GM12878 (cell line): ENCODE measurements around the gene DNTT. TPM values are rescaled to one million over a fixed set of nuclear protein-coding genes. Genes with fewer than 3 reads are reported as not detected.

Source experiments
- BCL3 ChIP-seq: IDR thresholded peaks from 2 replicates; pipeline ENCODE4 v1.6.1; 2011; ENCODE audit warnings: borderline replicate concordance, low read depth, mild to moderate bottlenecking, moderate library complexity, low read length; ENCODE audit not compliant: insufficient read depth, poor library complexity, severe bottlenecking
- BHLHE40 ChIP-seq, 2 experiments: fragments of 450-650 bp in 1 of 2; IDR thresholded peaks; 2 replicates each; pipeline ENCODE4 v1.6.1; 2011 to 2017; ENCODE audit warnings: low read depth in 2 of 2, borderline replicate concordance in 1 of 2, improper control_type of control experiment in 1 of 2, low read length in 1 of 2, mild to moderate bottlenecking in 1 of 2
- BRCA1 ChIP-seq: IDR thresholded peaks from 2 replicates; pipeline ENCODE4 v1.6.1; 2011; ENCODE audit warnings: low read depth, low read length, improper control_type of control experiment
- CBFB ChIP-seq: IDR thresholded peaks from 2 replicates; pipeline ENCODE4 v1.6.1; 2016; ENCODE audit warnings: antibody characterized with exemption, low read depth
- CEBPB ChIP-seq, 2 experiments: fragments of 150-350 bp in 1 of 2; IDR thresholded peaks; 2 replicates each; pipeline ENCODE4 v1.6.1; 2012 to 2014; ENCODE audit warnings: low read depth in 2 of 2, low read length in 2 of 2, borderline replicate concordance in 1 of 2, inconsistent platforms in 1 of 2
- CHD4 ChIP-seq: fragments of 200-600 bp; sonication (generic); IDR thresholded peaks from 2 replicates; pipeline ENCODE4 v1.6.1; 2016; ENCODE audit warnings: mild to moderate bottlenecking
- E2F8 ChIP-seq: fragments of 450-650 bp; IDR thresholded peaks from 2 replicates; pipeline ENCODE4 v1.6.1; 2018; ENCODE audit warnings: mild to moderate bottlenecking, low read depth, moderate library complexity; ENCODE audit not compliant: partially characterized antibody
- EED ChIP-seq: sonication (generic); IDR thresholded peaks from 2 replicates; pipeline ENCODE4 v1.6.1; 2016; ENCODE audit warnings: antibody characterized with exemption, low read depth
- ESRRA ChIP-seq: IDR thresholded peaks from 2 replicates; pipeline ENCODE4 v1.6.1; 2012; ENCODE audit warnings: mild to moderate bottlenecking, low read length, improper control_type of control experiment
- FOS ChIP-seq: IDR thresholded peaks from 3 replicates; pipeline ENCODE4 v1.6.1; 2011; ENCODE audit warnings: borderline replicate concordance; ENCODE audit not compliant: insufficient read length; ENCODE audit errors: extremely low read depth
- GATAD2B ChIP-seq: fragments of 450-650 bp; conservative IDR thresholded peaks from 2 replicates; pipeline ENCODE4 v1.6.1; 2017; ENCODE audit warnings: low read depth, mild to moderate bottlenecking, moderate library complexity
- HDAC2 ChIP-seq: fragments of 200-600 bp; sonication (generic); IDR thresholded peaks from 2 replicates; pipeline ENCODE4 v1.6.1; 2017
- HDGF ChIP-seq: fragments of 450-650 bp; IDR thresholded peaks from 2 replicates; pipeline ENCODE4 v1.6.1; 2016; ENCODE audit warnings: antibody characterized with exemption
- MXI1 ChIP-seq: fragments of 150-350 bp; IDR thresholded peaks from 2 replicates; pipeline ENCODE4 v1.6.1; 2011; ENCODE audit warnings: low read depth, mild to moderate bottlenecking, inconsistent platforms, low read length, improper control_type of control experiment
- POLR2AphosphoS5 ChIP-seq: IDR thresholded peaks from 2 replicates; pipeline ENCODE4 v1.6.1; 2011; ENCODE audit warnings: mild to moderate bottlenecking, low read length, inconsistent platforms
- RAD21 ChIP-seq: IDR thresholded peaks from 2 replicates; pipeline ENCODE4 v1.6.1; 2011; ENCODE audit warnings: mild to moderate bottlenecking, low read depth, low read length, moderate library complexity; ENCODE audit not compliant: insufficient read depth
- REST ChIP-seq: IDR thresholded peaks from 2 replicates; pipeline ENCODE4 v1.6.1; 2012; ENCODE audit warnings: mild to moderate bottlenecking, low read depth, low read length
- RUNX3 ChIP-seq: IDR thresholded peaks from 2 replicates; pipeline ENCODE4 v1.6.1; 2012; ENCODE audit warnings: low read length, inconsistent platforms
- SMAD1 ChIP-seq: fragments of 450-650 bp; IDR thresholded peaks from 2 replicates; pipeline ENCODE4 v1.6.1; 2018; ENCODE audit warnings: mild to moderate bottlenecking, low read depth; ENCODE audit not compliant: partially characterized antibody
- SMC3 ChIP-seq: IDR thresholded peaks from 2 replicates; pipeline ENCODE4 v1.6.1; 2011; ENCODE audit warnings: low read length, improper control_type of control experiment, borderline replicate concordance
- SREBF2 ChIP-seq: IDR thresholded peaks from 2 replicates; pipeline ENCODE4 v1.6.1; 2012; ENCODE audit warnings: mild to moderate bottlenecking, low read length
- STAT1 ChIP-seq: fragments of 450-650 bp; conservative IDR thresholded peaks from 2 replicates; pipeline ENCODE4 v1.6.1; 2014; ENCODE audit warnings: antibody characterized with exemption, mild to moderate bottlenecking
- TCF7 ChIP-seq: IDR thresholded peaks from 2 replicates; pipeline ENCODE4 v1.6.1; 2014; ENCODE audit warnings: antibody characterized with exemption, borderline replicate concordance
- ZNF217 ChIP-seq: fragments of 450-650 bp; IDR thresholded peaks from 2 replicates; pipeline ENCODE4 v1.6.1; 2017; ENCODE audit warnings: antibody characterized with exemption, mild to moderate bottlenecking
- ZNF274 ChIP-seq: IDR thresholded peaks from one replicate; pipeline ENCODE4 v1.8.0; 2011; ENCODE audit not compliant: insufficient read length, insufficient read depth
- ZZZ3 ChIP-seq: IDR thresholded peaks from 2 replicates; pipeline ENCODE4 v1.6.1; 2011; ENCODE audit warnings: low read depth; ENCODE audit not compliant: control insufficient read depth, insufficient read length
- polyA plus RNA-seq, 11 experiments: library from polyadenylated mRNA; depleted of rRNA in 4 of 11; unstranded in 6 of 11; stranded (reverse) in 5 of 11; fragments of >200 nt; fragmentation: Nextera tagmentation in 4 of 11; fragmentation: Illumina TruSeq in 1 of 11; extraction: Ambion mirVana in 4 of 11; extraction: Trizol in 1 of 11; gene quantifications; 1 replicate in 1 of 11; 2 replicates in 10 of 11; pipeline versions ENCODE4 v1.2.1 to v1.2.3, GENCODE V29; 2011 to 2016; ENCODE audit warnings: inconsistent platforms in 2 of 11, missing spikeins in 2 of 11, low read depth in 1 of 11
- total RNA-seq, 4 experiments: library from RNA; depleted of rRNA in 3 of 4; stranded (reverse); fragments of >200 nt in 3 of 4; fragmentation: Illumina TruSeq in 1 of 4; extraction: Trizol in 1 of 4; gene quantifications; 2 replicates each; pipeline versions ENCODE4 v1.2.1 to v1.2.3, GENCODE V29; 2013 to 2021

DNTT gene
- total and polyA plus RNA-seq, 10 of the 15 experiments (the other 5 are each of a cell fraction or from before 2014, with no cell fraction given) = 0.06 to 0.13 (median 0.09) TPM; not detected in 5

DNA sequence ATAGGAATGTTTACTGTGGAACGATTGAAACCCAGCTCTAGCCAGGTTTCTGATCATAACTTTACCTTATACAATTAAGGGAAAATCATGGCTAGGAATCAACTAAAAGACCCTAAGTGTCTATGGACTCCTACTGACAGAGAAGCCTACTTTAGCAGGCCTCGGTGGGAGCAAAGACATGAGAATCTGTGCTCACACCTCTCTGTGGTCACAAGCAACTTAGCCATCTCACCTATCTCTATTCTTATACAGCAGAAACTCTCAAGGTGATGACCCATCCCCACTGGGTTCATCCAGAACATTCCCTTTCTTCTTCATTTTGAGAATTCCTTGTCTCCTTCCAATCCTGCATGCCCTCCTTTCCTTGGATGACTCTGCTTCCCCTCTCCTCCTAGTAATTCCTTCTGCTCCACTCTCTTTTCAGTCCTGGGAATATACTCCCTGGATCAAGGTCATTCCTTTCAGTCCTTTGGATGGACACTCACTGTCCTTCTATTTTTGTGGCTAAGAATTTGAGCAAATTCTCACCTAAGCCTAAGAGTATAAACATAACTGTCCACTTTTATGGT is 35.8 kb upstream of the DNTT start (continued):
- TF ChIP-seq BCL3 (no peak), ZNF274 (no peak), STAT1 (no peak), CBFB (no peak), RUNX3 (peak; percentile 51), POLR2AphosphoS5 (0 out of 2 replicates have a peak, but pooled peaks have one; percentile 25), ZZZ3 (no peak), CHD4 (no peak), BRCA1 (no peak), GATAD2B (no peak), MXI1 (no peak), TCF7 (no peak), ESRRA (no peak), SREBF2 (no peak), FOS (no peak), REST (no peak), E2F8 (no peak), HDAC2 (no peak), CEBPB (IDR thresholded peaks at IDR 0.05; ENCODE audit: borderline replicate concordance in 1 of 2, low read depth in 2 of 2, low read length in 2 of 2) (no peak), EED (no peak), BHLHE40 (IDR thresholded peaks at IDR 0.05; ENCODE audit: borderline replicate concordance in 1 of 2, low read depth in 2 of 2, low read length in 1 of 2) (peak; percentile 64 to 72; a peak in 3 of 4 replicates), HDGF (no peak; the same call in 1 of the 2 replicates), SMAD1 (no peak), ZNF217 (no peak), RAD21 (no peak), SMC3 (no peak)
